SK-N-SH (cell line): ENCODE data around the gene ADAMTSL1. TPM values are rescaled to one million over a fixed set of nuclear protein-coding genes. Genes with fewer than 3 reads are reported as not detected.

ENCODE experiments used
- CTCF ChIA-PET: fragments of 300-600, 350-600 bp; formaldehyde crosslinking; extraction: SDS; loops from one replicate; lab custom pipeline; 2021; lab: Yijun Ruan, JAX
- POLR2A ChIA-PET: fragments of 350-600 bp; sonication (Branson Sonifier 250); formaldehyde crosslinking; extraction: SDS; loops from one replicate; lab custom pipeline; 2020; ENCODE audit warnings: antibody characterized with exemption, inconsistent platforms; lab: Yijun Ruan, JAX
- DNase-seq: peaks from one replicate; pipeline ENCODE4 v3.0.0; 2012
- H2AFZ ChIP-seq: fragments of 200-600 bp; sonication (generic); 2 replicates; pipeline ENCODE4 v1.8.1; 2016; ENCODE audit warnings: antibody characterized with exemption, mild to moderate bottlenecking, low read depth
- H3F3A ChIP-seq: fragments of 200-600 bp; sonication (generic); replicated peaks from 2 replicates; pipeline ENCODE3; 2016; ENCODE audit warnings: antibody characterized with exemption, mild to moderate bottlenecking; ENCODE audit not compliant: insufficient read depth
- H3K27ac ChIP-seq, 2 experiments: fragments of 200-500 bp in 1 of 2; fragments of 200-600 bp in 1 of 2; sonication (Bioruptor generic) in 1 of 2; sonication (generic), shearing (Covaris generic) in 1 of 2; 2 replicates each; pipeline versions ENCODE4 v1.5.1 to v1.6.1; 2014 to 2016; ENCODE audit warnings: low read depth in 2 of 2, inconsistent platforms in 1 of 2, low read length in 1 of 2, mild to moderate bottlenecking in 1 of 2, mixed read lengths in 1 of 2
- H3K27me3 ChIP-seq: fragments of 200-600 bp; sonication (generic), shearing (Covaris generic); 2 replicates; pipeline ENCODE4 v1.6.1; 2016; ENCODE audit warnings: mixed run types; ENCODE audit not compliant: insufficient read depth
- H3K36me3 ChIP-seq, 2 experiments: fragments of 200-500 bp in 1 of 2; fragments of 200-600 bp in 1 of 2; sonication (Bioruptor generic) in 1 of 2; sonication (generic) in 1 of 2; replicated peaks in 1 of 2; 2 replicates each; pipeline versions ENCODE3 to v1.5.1; 2014 to 2016; ENCODE audit warnings: low read length in 1 of 2, mild to moderate bottlenecking in 1 of 2; ENCODE audit not compliant: insufficient read depth in 2 of 2, control insufficient read depth in 1 of 2
- H3K4me1 ChIP-seq, 2 experiments: fragments of 200-500 bp in 1 of 2; fragments of 200-600 bp in 1 of 2; sonication (Bioruptor generic) in 1 of 2; sonication (generic), shearing (Covaris generic) in 1 of 2; 2 replicates each; pipeline versions ENCODE4 v1.5.1 to v1.6.1; 2014 to 2016; ENCODE audit warnings: low read depth in 1 of 2, low read length in 1 of 2, mixed run types in 1 of 2; ENCODE audit not compliant: insufficient read depth in 2 of 2, control insufficient read depth in 1 of 2
- H3K4me2 ChIP-seq: fragments of 200-600 bp; sonication (generic), shearing (Covaris generic); 2 replicates; pipeline ENCODE4 v1.6.1; 2017; ENCODE audit warnings: mixed run types
- H3K4me3 ChIP-seq, 2 experiments: fragments of 200-500 bp in 1 of 2; fragments of 200-600 bp in 1 of 2; sonication (Bioruptor generic) in 1 of 2; sonication (generic), shearing (Covaris generic) in 1 of 2; 2 replicates each; pipeline versions ENCODE4 v1.5.1 to v1.8.1; 2014 to 2016; ENCODE audit warnings: low read depth in 2 of 2, inconsistent platforms in 1 of 2, low read length in 1 of 2, mild to moderate bottlenecking in 1 of 2, mixed read lengths in 1 of 2, moderate library complexity in 1 of 2
- H3K79me2 ChIP-seq: fragments of 200-600 bp; sonication (generic); 2 replicates; pipeline ENCODE4 v1.8.1; 2017; ENCODE audit warnings: mild to moderate bottlenecking; ENCODE audit not compliant: insufficient read depth
- H3K9ac ChIP-seq: fragments of 200-600 bp; sonication (generic); 2 replicates; pipeline ENCODE4 v1.6.1; 2017; ENCODE audit warnings: mixed run types
- H3K9me2 ChIP-seq: fragments of 200-600 bp; sonication (generic); 2 replicates; pipeline ENCODE4 v1.6.1; 2017; ENCODE audit warnings: mixed run types
- H3K9me3 ChIP-seq: fragments of 200-600 bp; sonication (generic); 2 replicates; pipeline ENCODE4 v1.6.1; 2017; ENCODE audit warnings: mixed run types, mild to moderate bottlenecking, moderate library complexity
- H4K20me1 ChIP-seq: fragments of 200-600 bp; sonication (generic); 2 replicates; pipeline ENCODE4 v1.6.1; 2017; ENCODE audit warnings: mild to moderate bottlenecking, mixed run types; ENCODE audit not compliant: insufficient read depth
- ELF1 ChIP-seq: IDR thresholded peaks from 2 replicates; pipeline ENCODE4 v1.4.0; 2012
- EP300 ChIP-seq, 2 experiments: IDR thresholded peaks; 2 replicates each; pipeline versions ENCODE4 v1.4.0 to v1.6.1; 2012; ENCODE audit warnings: borderline replicate concordance in 1 of 2, low read depth in 1 of 2, low read length in 1 of 2
- FOXJ3 ChIP-seq: sonication (generic); formaldehyde crosslinking; IDR thresholded peaks from 2 replicates; pipeline ENCODE4 v1.5.1; 2020; ENCODE audit warnings: mild to moderate bottlenecking, missing genetic modification reagents
- FOXM1 ChIP-seq: IDR thresholded peaks from 2 replicates; pipeline ENCODE4 v1.4.0; 2012; ENCODE audit warnings: low read depth, mild to moderate bottlenecking
- JUND ChIP-seq: IDR thresholded peaks from 2 replicates; pipeline ENCODE4 v1.4.0; 2012
- MEF2A ChIP-seq: IDR thresholded peaks from 2 replicates; pipeline ENCODE4 v1.4.0; 2012; ENCODE audit warnings: low read depth, borderline replicate concordance
- MXI1 ChIP-seq: IDR thresholded peaks from 2 replicates; pipeline ENCODE4 v1.6.1; 2012; ENCODE audit warnings: mild to moderate bottlenecking, low read depth, low read length, improper control_type of control experiment
- POLR2AphosphoS5 ChIP-seq: IDR thresholded peaks from 2 replicates; pipeline ENCODE4 v1.6.1; 2012; ENCODE audit warnings: low read depth, low read length
- RXRA ChIP-seq: IDR thresholded peaks from 2 replicates; pipeline ENCODE4 v1.4.0; 2012; ENCODE audit warnings: low read depth, mild to moderate bottlenecking, borderline replicate concordance
- SIN3A ChIP-seq: IDR thresholded peaks from 2 replicates; pipeline ENCODE4 v1.6.1; 2012; ENCODE audit warnings: low read depth, mild to moderate bottlenecking, low read length, moderate library complexity, borderline replicate concordance
- SMC3 ChIP-seq: IDR thresholded peaks from 2 replicates; pipeline ENCODE4 v1.6.1; 2012; ENCODE audit warnings: low read depth, low read length, improper control_type of control experiment
- TCF12 ChIP-seq: IDR thresholded peaks from 2 replicates; pipeline ENCODE4 v1.4.0; 2012
- YY1 ChIP-seq: IDR thresholded peaks from 2 replicates; pipeline ENCODE4 v1.4.0; 2012; ENCODE audit warnings: low read depth, mild to moderate bottlenecking
- WGBS: methylation state at CpG from one replicate; pipeline ENCODE4 v1.1.6; 2017; ENCODE audit warnings: low lambda C conversion rate; 5-methylcytosine and 5-hydroxymethylcytosine counted together
- polyA plus RNA-seq, 3 experiments: library from polyadenylated mRNA; depleted of rRNA; stranded (reverse); fragments of >200 nt; gene quantifications; 2 replicates each; pipeline ENCODE4 v1.2.3, GENCODE V29; 2012
- TF ChIP-seq, protein P1 (sequence below): IDR thresholded peaks from 2 replicates; pipeline ENCODE4; 2012
- TF ChIP-seq, protein P2 (sequence below): IDR thresholded peaks from 2 replicates; pipeline ENCODE4 v1.4.0; 2012; ENCODE audit warnings: low read depth
- TF ChIP-seq, protein P3 (sequence below): IDR thresholded peaks from 2 replicates; pipeline ENCODE4 v1.4.0; 2012; ENCODE audit warnings: low read depth, borderline replicate concordance

Gene ADAMTSL1
- polyA plus RNA-seq, 1 of the 3 experiments (the other 2 are of a cell fraction): 114 TPM

GRCh38 chr9:18660001-18660400, 186.0 kb downstream of the ADAMTSL1 start:
- Histone ChIP-seq H3K9ac (no peak overlapping the region), H3K4me3 (no peak overlapping the region), H3K4me2 (no peak overlapping the region), H3K4me1 (peaks cover 0 to 6% of the 10 kb centered on the region in 2 experiments; a peak in 1 of 4 replicates), H3K9me2 (no peaks in the 10 kb centered on the region), H3F3A (peaks cover 27% of the 10 kb centered on the region), H3K27ac (peak overlapping the region in 1 of 2 experiments; percentile 17; a peak in 1 of 4 replicates), H3K27me3 (no peaks in the 10 kb centered on the region), H2AFZ (no peak overlapping the region), H4K20me1 (no peaks in the 10 kb centered on the region), H3K36me3 (peaks cover 3 to 73% of the 10 kb centered on the region in 2 experiments), H3K9me3 (no peaks in the 10 kb centered on the region), H3K79me2 (peaks cover 13% of the 10 kb centered on the region; the same call in 1 of the 2 replicates)
- 93% methylated on average over 1 of the region's 1 CpG for WGBS
- ChIA-PET POLR2A (no interaction called here), CTCF (no interaction called here)
- no peak for DNase-seq
- TF ChIP-seq, protein P1, sequence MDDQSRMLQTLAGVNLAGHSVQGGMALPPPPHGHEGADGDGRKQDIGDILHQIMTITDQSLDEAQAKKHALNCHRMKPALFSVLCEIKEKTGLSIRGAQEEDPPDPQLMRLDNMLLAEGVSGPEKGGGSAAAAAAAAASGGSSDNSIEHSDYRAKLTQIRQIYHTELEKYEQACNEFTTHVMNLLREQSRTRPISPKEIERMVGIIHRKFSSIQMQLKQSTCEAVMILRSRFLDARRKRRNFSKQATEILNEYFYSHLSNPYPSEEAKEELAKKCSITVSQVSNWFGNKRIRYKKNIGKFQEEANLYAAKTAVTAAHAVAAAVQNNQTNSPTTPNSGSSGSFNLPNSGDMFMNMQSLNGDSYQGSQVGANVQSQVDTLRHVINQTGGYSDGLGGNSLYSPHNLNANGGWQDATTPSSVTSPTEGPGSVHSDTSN: no peak
- no peak for TF ChIP-seq RXRA
- no peak for TF ChIP-seq MXI1
- TF ChIP-seq, all 33 proteins: peak for 0

DNA sequence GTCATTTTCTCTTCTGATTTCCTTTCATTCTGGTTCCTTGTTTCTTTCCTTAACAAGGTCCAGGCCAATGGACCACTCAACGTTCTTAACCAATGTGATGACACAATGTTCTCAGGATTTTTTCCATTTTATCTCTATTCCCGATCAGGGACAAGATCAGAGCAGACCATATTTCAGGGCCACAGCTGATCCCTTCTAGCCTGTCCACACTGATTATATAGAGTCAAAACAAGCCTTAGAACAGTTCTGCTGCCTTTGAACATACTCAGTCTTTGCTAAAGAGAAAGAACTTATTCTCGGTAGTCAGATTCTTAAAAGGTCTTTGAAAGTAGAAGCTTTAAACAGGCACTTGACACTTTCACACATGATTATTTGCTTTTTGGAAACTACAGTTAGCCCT, 188.4 kb downstream of the ADAMTSL1 start:
- 57% methylated on average over 3 of the region's 3 CpGs for WGBS
- no peak overlapping the region for H3K4me2 ChIP-seq
- CTCF ChIA-PET: no interaction called here
- H3K79me2 ChIP-seq: peaks cover 7% of the 10 kb centered on the region; the same call in 1 of the 2 replicates
- no peaks in the 10 kb centered on the region for H4K20me1 ChIP-seq
- H3K9me3 ChIP-seq: no peaks in the 10 kb centered on the region
- no peak overlapping the region for H3K4me3 ChIP-seq
- H3K36me3 ChIP-seq: peaks cover 3 to 68% of the 10 kb centered on the region in 2 experiments
- TF ChIP-seq SMC3 (no peak), TCF12 (peak; percentile 71), RXRA (no peak), YY1 (no peak), JUND (no peak)
- TF ChIP-seq, protein P1: peak; percentile 82
- TF ChIP-seq, protein P2, sequence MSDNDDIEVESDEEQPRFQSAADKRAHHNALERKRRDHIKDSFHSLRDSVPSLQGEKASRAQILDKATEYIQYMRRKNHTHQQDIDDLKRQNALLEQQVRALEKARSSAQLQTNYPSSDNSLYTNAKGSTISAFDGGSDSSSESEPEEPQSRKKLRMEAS: no peak
- H3K27ac ChIP-seq: peak overlapping the region in 1 of 2 experiments; percentile 17; a peak in 1 of 4 replicates
- no peak overlapping the region for H2AFZ ChIP-seq
- POLR2A ChIA-PET: no interaction called here
- no peak for DNase-seq
- H3K4me1 ChIP-seq: peaks cover 0 to 6% of the 10 kb centered on the region in 2 experiments; a peak in 2 of 4 replicates
- H3K27me3 ChIP-seq: no peaks in the 10 kb centered on the region
- peaks cover 20% of the 10 kb centered on the region for H3F3A ChIP-seq
- H3K9me2 ChIP-seq: no peaks in the 10 kb centered on the region
- H3K9ac ChIP-seq: no peak overlapping the region

- Histone ChIP-seq H3K9me2 (no peaks in the 10 kb centered on the region), H3K36me3 (peaks cover 5 to 74% of the 10 kb centered on the region in 2 experiments), H3F3A (peaks cover 14% of the 10 kb centered on the region), H3K9ac (no peak overlapping the region)
- POLR2A ChIA-PET: no interaction called here
- TF ChIP-seq, protein P3, sequence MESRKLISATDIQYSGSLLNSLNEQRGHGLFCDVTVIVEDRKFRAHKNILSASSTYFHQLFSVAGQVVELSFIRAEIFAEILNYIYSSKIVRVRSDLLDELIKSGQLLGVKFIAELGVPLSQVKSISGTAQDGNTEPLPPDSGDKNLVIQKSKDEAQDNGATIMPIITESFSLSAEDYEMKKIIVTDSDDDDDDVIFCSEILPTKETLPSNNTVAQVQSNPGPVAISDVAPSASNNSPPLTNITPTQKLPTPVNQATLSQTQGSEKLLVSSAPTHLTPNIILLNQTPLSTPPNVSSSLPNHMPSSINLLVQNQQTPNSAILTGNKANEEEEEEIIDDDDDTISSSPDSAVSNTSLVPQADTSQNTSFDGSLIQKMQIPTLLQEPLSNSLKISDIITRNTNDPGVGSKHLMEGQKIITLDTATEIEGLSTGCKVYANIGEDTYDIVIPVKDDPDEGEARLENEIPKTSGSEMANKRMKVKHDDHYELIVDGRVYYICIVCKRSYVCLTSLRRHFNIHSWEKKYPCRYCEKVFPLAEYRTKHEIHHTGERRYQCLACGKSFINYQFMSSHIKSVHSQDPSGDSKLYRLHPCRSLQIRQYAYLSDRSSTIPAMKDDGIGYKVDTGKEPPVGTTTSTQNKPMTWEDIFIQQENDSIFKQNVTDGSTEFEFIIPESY: no peak
- no peak for TF ChIP-seq FOXM1
- TF ChIP-seq SIN3A: no peak
- no peak for TF ChIP-seq EP300 (IDR thresholded peaks at IDR 0.05; ENCODE audit: borderline replicate concordance in 1 of 2, low read depth in 1 of 2, low read length in 1 of 2)
- no peak for TF ChIP-seq FOXJ3 (CRISPR knock-in tag)
- no peak for TF ChIP-seq ELF1
- no peak for TF ChIP-seq RXRA
- TF ChIP-seq MXI1: no peak
- no peak for TF ChIP-seq MEF2A
- TF ChIP-seq POLR2AphosphoS5: no peak
- TF ChIP-seq, all 33 proteins: peak for 0
- CTCF ChIA-PET: interaction anchor here (1.0 kb wide), 1 partner anchor 18 kb away, joined by 3 read pairs; no protein-coding TSS in a partner anchor
- no peaks in the 10 kb centered on the region for H3K9me3 ChIP-seq
- H3K27me3 ChIP-seq: no peaks in the 10 kb centered on the region
- H3K4me3 ChIP-seq: no peak overlapping the region
- H2AFZ ChIP-seq: no peak overlapping the region
- no peak for DNase-seq
- H4K20me1 ChIP-seq: no peaks in the 10 kb centered on the region
- no peak overlapping the region for H3K4me2 ChIP-seq
- H3K27ac ChIP-seq: no peak overlapping the region
- no peaks in the 10 kb centered on the region; a peak in 1 of 4 replicates for H3K4me1 ChIP-seq
- H3K79me2 ChIP-seq: 0 out of 2 replicates have a peak, but pooled peaks cover 5% of the 10 kb centered on the region
- WGBS: 71% methylated on average over 1 of the region's 1 CpG
These were observed 192.0 kb downstream of the ADAMTSL1 start for GRCh38 chr9:18665947-18666346.
